ENCODE results near the gene HS6ST3. TPM values are rescaled to one million over a fixed set of nuclear protein-coding genes. Genes with fewer than 3 reads are reported as not detected.

HS6ST3 gene
- total and polyA plus RNA-seq, 2 experiments from 2014 or later = 0.11 TPM; not detected in 1

DNA sequence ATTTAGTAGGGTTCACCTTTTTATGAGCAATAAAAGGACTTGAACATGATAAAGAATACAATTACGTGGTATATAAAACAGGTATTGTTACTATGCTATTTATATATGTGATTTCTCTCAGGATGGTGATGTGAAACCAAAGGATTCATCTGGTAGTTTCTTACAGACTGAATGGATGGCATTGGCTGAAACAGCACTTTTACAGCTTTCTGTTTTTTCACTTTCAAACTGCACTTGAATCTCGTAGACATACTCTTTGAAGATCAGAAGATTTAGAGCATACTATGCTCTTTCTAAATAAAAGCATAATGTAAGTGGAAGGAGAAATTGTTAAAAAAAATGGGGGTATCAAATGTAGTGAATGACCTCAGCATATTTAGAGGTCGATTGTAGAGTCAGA, 354.8 kb downstream of the HS6ST3 start:
- Histone ChIP-seq H3K4me1 (ENCODE audit: insufficient read depth) (no peaks in the 10 kb centered on the region), H3K9me2 (ENCODE audit: insufficient read depth) (no peaks in the 10 kb centered on the region), H3F3A (ENCODE audit: insufficient read depth) (no peaks in the 10 kb centered on the region), H4K20me1 (ENCODE audit: insufficient read depth) (no peaks in the 10 kb centered on the region), H3K36me3 (ENCODE audit: low read depth) (no peaks in the 10 kb centered on the region), H3K4me2 (ENCODE audit: unreplicated experiment) (no peak overlapping the region), H2AFZ (no peak overlapping the region), H3K4me3 (no peak overlapping the region), H3K9me3 (ENCODE audit: low read depth) (no peaks in the 10 kb centered on the region), H3K9ac (no peak overlapping the region), H3K27me3 (replicated peaks; ENCODE audit: insufficient read depth) (no peaks in the 10 kb centered on the region), H3K27ac (no peak overlapping the region), H3K79me2 (ENCODE audit: insufficient read depth) (no peaks in the 10 kb centered on the region)
- no peak for DNase-seq
- in situ Hi-C loops (cut with MboI) = no loop called here
- TF ChIP-seq EZH2phosphoT487 (IDR thresholded peaks at IDR 0.05; ENCODE audit: insufficient read depth, low read depth) (no peak), EZH2 (IDR thresholded peaks at IDR 0.05; ENCODE audit: insufficient read depth, poor library complexity, severe bottlenecking) (no peak)
- 11 to 12% methylated on average over 3 of the region's 3 CpGs for WGBS, 2 experiments (ENCODE audit: low coverage in 1 of 2, low lambda C conversion rate in 2 of 2, missing lambda C conversion rate in 2 of 2)

DNA sequence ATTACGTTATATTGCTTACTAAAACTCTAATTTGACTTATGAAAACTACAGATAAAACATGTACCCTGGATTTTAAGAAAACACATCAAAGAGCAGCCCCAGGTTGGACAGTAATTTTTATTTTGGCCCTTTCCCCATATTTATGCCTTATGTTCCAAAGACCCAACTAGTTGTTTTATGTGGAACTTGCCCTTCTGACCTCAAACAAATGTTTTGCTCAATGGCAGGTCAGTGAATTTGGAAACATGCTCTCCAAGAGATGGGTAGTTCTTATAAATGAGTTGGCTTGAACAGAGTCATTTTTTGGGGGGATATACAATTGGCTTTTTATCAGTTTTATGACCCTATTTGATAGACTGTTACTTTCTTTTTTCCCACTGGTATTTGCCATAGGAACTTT, 360.0 kb downstream of the HS6ST3 start:
- Histone ChIP-seq H3K36me3 (ENCODE audit: low read depth) (no peaks in the 10 kb centered on the region), H3K79me2 (ENCODE audit: insufficient read depth) (no peaks in the 10 kb centered on the region), H3K9ac (no peak overlapping the region), H3K27ac (no peak overlapping the region), H3K4me2 (ENCODE audit: unreplicated experiment) (no peak overlapping the region), H3K9me3 (ENCODE audit: low read depth) (no peaks in the 10 kb centered on the region), H3K4me1 (ENCODE audit: insufficient read depth) (no peaks in the 10 kb centered on the region), H2AFZ (no peak overlapping the region), H3K27me3 (replicated peaks; ENCODE audit: insufficient read depth) (no peaks in the 10 kb centered on the region), H3K4me3 (no peak overlapping the region), H4K20me1 (ENCODE audit: insufficient read depth) (no peaks in the 10 kb centered on the region), H3F3A (ENCODE audit: insufficient read depth) (no peaks in the 10 kb centered on the region), H3K9me2 (ENCODE audit: insufficient read depth) (no peaks in the 10 kb centered on the region)
- no peak for TF ChIP-seq EZH2phosphoT487 (IDR thresholded peaks at IDR 0.05; ENCODE audit: insufficient read depth, low read depth)
- TF ChIP-seq EZH2 (IDR thresholded peaks at IDR 0.05; ENCODE audit: insufficient read depth, poor library complexity, severe bottlenecking) = no peak
- WGBS, 2 experiments (ENCODE audit: low coverage in 1 of 2, low lambda C conversion rate in 2 of 2, missing lambda C conversion rate in 2 of 2) = 18% methylated on average over 1 of the region's 1 CpG
- no peak for DNase-seq
- in situ Hi-C loops (cut with MboI) = no loop called here

DNA sequence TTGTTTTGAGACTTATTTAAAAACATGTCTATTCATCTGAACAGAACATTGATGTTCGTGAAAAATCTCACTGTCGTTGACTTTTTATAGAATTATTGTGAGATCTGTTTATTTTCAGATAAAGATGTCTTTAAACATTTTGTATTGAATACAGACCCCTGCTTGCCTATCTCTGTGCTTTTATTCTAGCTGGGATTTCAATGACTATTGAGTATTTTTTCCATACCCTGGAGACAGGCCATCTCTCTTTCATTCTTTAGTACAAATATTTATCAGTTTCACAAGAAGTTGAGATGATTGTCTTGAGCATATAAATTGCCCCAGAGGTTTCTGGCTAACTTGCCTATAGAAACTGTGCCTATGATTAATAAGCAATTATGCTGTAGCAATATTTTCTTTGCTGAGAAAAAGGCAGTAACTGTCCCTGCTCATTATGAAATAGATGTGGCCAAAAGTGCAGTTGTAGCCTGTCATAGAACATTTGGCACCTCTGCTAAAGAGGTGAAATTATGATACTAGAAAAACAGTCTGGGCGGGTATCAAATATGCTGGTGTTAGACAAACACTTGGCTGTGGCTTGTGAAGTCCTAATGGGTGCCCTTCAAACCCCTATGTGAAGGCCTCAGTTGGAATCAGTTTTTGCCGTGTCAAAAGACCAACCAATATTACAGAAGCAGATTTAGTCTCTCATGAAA, 360.6 kb downstream of the HS6ST3 start:
- 30 to 39% methylated on average over 4 of the region's 4 CpGs for WGBS, 2 experiments (ENCODE audit: low coverage in 1 of 2, low lambda C conversion rate in 2 of 2, missing lambda C conversion rate in 2 of 2)
- Histone ChIP-seq H4K20me1 (ENCODE audit: insufficient read depth) (no peaks in the 10 kb centered on the region), H3K27me3 (replicated peaks; ENCODE audit: insufficient read depth) (no peaks in the 10 kb centered on the region), H2AFZ (no peak overlapping the region), H3K27ac (no peak overlapping the region), H3K4me2 (ENCODE audit: unreplicated experiment) (no peak overlapping the region), H3F3A (ENCODE audit: insufficient read depth) (no peaks in the 10 kb centered on the region), H3K36me3 (ENCODE audit: low read depth) (no peaks in the 10 kb centered on the region), H3K4me3 (no peak overlapping the region), H3K9ac (no peak overlapping the region), H3K79me2 (ENCODE audit: insufficient read depth) (no peaks in the 10 kb centered on the region), H3K4me1 (ENCODE audit: insufficient read depth) (no peaks in the 10 kb centered on the region), H3K9me2 (ENCODE audit: insufficient read depth) (no peaks in the 10 kb centered on the region), H3K9me3 (ENCODE audit: low read depth) (no peaks in the 10 kb centered on the region)
- no peak for TF ChIP-seq EZH2phosphoT487 (IDR thresholded peaks at IDR 0.05; ENCODE audit: insufficient read depth, low read depth)
- no peak for TF ChIP-seq EZH2 (IDR thresholded peaks at IDR 0.05; ENCODE audit: insufficient read depth, poor library complexity, severe bottlenecking)
- in situ Hi-C loops (cut with MboI) = no loop called here
- DNase-seq = no peak

DNA sequence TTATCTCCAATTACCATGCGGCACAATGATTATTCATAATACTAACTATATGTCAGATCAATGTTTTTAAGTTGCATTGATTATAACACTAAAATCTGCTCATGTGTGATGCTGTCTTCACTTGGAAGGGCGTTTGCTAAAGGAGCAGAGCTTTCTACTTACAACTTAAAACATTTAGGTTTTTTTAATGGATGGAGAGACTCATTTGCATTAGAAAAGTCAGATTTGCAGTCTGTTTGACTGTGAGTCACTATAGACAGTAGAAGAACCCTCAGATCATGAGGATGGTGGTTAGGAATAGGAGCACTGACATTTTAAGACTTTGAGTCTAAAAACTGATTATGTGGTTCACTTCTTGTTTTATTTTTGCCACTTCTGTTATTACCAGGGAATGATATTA, 364.6 kb downstream of the HS6ST3 start:
- Histone ChIP-seq H4K20me1 (ENCODE audit: insufficient read depth) (no peaks in the 10 kb centered on the region), H3K9me3 (ENCODE audit: low read depth) (no peaks in the 10 kb centered on the region), H3K79me2 (ENCODE audit: insufficient read depth) (no peaks in the 10 kb centered on the region), H3K4me1 (ENCODE audit: insufficient read depth) (no peaks in the 10 kb centered on the region), H3K27ac (no peak overlapping the region), H3K4me2 (ENCODE audit: unreplicated experiment) (no peak overlapping the region), H3K9me2 (ENCODE audit: insufficient read depth) (no peaks in the 10 kb centered on the region), H3F3A (ENCODE audit: insufficient read depth) (no peaks in the 10 kb centered on the region), H3K27me3 (replicated peaks; ENCODE audit: insufficient read depth) (no peaks in the 10 kb centered on the region), H3K9ac (no peak overlapping the region), H3K36me3 (ENCODE audit: low read depth) (no peaks in the 10 kb centered on the region), H3K4me3 (no peak overlapping the region), H2AFZ (no peak overlapping the region)
- WGBS, 2 experiments (ENCODE audit: low coverage in 1 of 2, low lambda C conversion rate in 2 of 2, missing lambda C conversion rate in 2 of 2) = 1 to 2% methylated on average over 2 of the region's 2 CpGs
- in situ Hi-C loops (cut with MboI) = no loop called here
- DNase-seq = no peak
- TF ChIP-seq EZH2 (IDR thresholded peaks at IDR 0.05; ENCODE audit: insufficient read depth, poor library complexity, severe bottlenecking) = no peak
- TF ChIP-seq EZH2phosphoT487 (IDR thresholded peaks at IDR 0.05; ENCODE audit: insufficient read depth, low read depth) = no peak

Data from GM23248 (cell line).